ENCODE results near the gene DCTN3.

GRCh38 chr9:34650816-34651215, 30.5 kb upstream of the DCTN3 start:
- TF ChIP-seq CREB1 (IDR thresholded peaks at IDR 0.05; ENCODE audit: low read depth) (no peak), TEAD4 (IDR thresholded peaks at IDR 0.05) (no peak), YY1 (IDR thresholded peaks at IDR 0.05; ENCODE audit: low read depth) (no peak)

Measured in Ishikawa (cell line).